NCI-H748 treated with DMSO at 0.1 percent for 48 hours (cell line): Measurements from ENCODE around the gene SHISA6.

Experiments used
- DNase-seq: peaks from one replicate; lab custom pipeline; 2025; lab: John Stamatoyannopoulos, UW

The SHISA6 gene

DNA sequence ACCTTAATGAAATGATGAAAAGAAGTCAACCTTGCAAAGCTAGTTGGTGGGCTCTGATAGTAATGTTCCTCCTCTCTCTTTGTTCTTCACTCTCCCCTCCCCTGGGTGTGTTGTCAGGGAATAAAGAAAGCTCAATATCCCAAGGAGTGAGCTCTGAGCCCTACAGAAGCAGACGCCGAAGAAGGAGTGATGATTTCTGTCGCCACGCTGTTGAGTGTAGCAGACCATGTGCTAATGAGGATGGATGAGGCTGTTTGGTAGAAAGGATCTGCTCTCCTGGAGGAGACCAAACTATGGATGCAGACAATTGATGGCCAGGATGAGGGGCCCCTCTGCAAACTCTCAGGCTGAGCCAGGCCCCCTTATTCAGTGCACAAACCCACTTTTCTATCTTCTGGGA, 217.3 kb downstream of the SHISA6 start:
- no peak for DNase-seq

DNA sequence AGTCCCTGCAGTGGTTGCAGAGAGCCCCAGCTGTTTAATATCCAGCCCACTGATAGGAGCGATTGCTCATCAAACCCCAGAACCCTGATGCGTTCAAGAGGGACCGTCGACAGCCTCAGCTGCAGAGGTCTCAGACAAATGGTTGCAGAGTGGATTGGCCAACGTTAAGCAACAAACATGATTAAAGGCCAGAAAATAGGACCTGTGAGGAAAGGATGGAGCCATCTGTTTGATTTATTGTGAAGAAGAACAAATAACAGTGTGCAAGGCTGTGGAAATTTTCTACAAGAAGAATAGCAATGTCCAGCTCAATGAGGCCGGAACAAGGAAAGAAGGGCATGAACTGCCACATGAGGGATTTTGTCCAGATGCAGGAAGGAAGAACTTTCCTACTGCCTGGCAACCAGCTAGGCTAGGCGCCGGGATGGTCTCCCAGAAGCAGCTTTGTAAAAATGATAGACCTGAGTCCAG, 218.9 kb downstream of the SHISA6 start:
- no peak for DNase-seq

DNA sequence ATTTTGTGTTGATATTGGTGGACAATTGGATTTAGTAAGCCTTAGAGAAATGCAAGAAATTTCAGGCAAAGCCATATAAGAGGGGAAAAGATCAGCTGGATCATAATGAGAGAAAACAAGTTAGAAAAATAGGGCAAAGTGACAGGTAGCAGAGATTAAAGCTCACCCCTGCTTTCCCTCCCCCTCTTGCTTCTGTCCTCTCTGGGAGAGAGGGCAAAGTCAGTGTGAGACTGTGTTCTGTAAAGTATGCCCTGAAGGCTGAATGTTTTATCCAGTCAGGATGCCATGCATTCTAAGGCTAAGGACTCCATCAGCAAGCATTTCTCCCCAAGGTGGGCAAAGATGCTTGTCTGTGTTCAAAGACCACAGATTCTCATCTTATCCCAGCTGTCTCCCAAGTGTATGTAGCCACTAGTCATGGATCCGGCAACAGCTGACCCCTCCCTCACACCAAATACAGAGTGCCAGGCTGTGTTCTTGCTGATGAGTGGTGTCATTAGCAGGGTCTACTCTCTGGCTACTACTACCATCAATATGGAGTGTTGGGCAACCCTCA, 221.1 kb downstream of the SHISA6 start:
- DNase-seq, result no peak

DNA sequence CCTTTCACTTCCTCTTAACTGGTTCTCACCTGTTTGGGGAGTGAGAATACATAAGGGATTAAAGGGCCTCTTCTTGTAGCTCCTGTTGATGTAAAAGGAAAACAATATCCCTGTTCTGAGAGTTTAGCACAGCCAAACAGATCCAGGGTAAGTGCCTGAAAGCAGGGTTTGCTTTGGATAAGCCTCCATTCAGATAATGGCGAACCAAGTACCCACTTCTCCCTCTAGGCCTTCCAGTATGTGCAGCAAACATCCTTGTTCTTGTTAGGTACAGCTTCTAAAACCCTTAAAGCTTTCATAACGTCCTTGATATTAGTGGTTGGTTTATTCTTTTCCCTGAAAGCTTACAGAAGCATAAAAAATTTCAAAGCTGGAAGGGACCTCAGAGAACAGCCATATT, 226.6 kb downstream of the SHISA6 start:
- DNase-seq, result no peak

DNA sequence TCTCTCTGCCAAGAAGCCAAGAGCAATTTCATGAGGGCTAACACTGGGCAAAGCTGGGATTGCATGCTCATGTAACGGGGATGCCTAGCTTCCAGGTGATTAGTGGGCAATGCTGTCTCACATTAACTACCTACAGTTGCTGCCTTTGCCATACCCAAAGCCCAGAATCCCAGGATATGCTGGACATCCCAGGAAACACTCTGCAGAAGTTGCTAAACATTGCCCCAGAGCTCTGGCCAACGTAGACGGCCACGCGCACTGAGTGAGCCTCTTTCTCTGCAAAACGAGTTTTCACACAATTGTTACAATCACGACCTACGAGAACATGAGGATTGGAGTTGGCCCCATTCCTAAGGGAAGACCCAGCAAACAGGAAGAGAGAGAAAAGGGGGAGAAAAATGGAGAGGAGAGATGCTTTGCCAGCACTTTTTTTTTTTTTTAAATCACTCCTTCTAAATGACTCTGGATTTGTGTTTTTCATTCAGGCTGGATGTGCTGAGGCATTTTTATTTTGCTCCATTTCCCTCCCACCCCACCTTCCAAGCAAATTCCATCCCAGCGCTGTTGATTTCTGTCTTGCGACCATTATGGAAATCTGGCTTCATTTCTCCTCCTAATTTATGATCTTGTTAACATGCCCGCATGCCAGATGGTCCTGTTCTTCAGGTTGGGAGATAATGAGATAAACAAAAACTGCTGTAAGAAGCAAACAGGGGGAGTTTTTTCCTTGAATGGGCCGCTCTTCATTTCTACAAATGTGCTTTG, 244.5 kb downstream of the SHISA6 start:
- no peak for DNase-seq

DNA sequence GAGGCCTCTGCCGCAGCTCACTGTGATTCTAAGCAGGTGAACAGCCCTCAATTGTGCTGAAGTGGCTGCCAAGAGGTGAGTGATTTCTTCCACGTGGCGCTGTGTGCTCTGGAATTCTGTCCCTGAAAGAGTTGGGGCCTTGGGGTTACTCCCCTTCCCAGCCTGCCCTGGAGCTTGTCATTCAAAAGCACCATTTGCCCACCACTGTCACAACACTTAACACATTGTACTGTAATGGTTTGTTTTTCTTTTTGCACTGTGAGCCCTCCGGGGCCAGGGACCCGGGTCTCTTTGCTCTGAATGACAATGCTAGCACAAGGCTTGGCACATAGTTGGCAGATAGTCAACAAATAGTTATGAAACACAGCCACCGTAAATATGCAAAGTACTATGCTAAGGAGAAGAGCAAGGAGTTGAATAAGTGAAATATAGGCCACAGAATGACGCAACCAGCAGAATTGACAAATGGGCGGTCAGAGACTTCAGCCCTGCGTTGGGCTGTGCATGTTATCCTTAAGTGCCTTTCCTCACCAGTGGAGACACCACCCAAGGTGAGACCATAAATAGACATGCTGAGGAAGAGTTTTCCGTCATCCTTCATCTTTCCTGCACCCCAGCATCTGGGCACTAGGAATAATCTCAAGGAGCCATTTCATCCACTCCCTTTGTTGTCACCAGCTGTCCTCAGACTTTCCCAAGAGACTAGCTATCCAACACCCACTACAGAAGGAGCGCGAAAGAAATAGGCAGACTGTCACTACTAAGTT, 245.3 kb downstream of the SHISA6 start:
- DNase-seq, result no peak

DNA sequence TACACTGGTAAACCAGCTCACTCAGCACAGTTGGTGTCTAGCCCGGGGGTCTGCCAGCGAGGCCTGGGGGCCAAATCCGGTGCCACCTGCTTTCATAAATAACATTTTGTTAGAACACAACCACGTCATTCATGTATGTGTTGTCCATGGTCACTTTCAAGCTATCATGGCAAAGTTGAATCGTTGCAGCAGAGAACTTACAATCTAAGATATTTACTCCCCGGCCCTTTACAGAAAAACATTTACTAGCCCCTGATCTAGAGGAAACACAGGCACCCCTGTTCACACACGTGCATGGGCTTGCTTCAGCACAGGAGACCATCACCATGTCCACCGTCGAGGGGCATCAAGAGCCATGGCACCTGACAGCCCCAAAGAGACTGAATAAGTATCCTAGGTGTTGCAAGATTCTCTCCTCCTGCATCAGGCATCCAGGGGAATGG, 245.9 kb downstream of the SHISA6 start:
- DNase-seq, result no peak

DNA sequence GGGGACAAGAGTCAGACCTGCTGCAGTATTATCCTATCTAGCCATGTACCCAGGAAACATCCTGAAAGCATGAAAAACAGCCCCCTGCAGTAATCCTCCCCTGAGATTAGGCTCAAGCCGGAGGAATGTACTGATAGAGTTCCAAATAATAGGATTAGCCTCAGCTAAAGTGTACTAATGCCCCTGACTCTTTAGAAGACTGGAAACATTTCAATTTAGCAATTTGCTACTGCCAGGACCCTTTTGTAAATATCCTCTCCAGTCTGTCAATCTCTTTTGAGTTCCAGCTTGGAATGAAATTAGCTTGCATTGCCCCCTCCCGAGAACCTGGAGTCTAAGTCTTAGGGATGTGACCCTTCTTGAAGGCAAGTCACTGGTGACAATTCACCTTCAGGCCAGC, 246.5 kb downstream of the SHISA6 start:
- DNase-seq, result no peak

DNA sequence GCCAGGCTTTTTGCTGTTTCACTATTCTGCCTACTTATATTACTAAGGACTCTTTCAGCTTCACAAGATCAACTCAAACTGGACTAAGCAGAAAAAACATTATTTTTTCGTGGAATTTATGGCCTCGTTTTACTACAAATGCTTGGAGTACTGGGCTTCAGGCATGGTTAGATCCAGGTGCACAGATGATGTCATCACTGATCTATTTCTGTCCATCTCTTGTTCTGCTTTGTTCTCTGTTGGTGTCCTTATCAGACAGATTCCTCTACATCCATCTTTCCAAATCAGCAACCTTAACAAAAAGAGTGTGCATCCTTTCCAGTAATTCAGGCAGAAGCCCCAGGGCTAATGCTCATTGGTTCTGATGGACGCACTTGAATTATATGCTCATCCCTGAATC, 247.4 kb downstream of the SHISA6 start:
- DNase-seq, result no peak

DNA sequence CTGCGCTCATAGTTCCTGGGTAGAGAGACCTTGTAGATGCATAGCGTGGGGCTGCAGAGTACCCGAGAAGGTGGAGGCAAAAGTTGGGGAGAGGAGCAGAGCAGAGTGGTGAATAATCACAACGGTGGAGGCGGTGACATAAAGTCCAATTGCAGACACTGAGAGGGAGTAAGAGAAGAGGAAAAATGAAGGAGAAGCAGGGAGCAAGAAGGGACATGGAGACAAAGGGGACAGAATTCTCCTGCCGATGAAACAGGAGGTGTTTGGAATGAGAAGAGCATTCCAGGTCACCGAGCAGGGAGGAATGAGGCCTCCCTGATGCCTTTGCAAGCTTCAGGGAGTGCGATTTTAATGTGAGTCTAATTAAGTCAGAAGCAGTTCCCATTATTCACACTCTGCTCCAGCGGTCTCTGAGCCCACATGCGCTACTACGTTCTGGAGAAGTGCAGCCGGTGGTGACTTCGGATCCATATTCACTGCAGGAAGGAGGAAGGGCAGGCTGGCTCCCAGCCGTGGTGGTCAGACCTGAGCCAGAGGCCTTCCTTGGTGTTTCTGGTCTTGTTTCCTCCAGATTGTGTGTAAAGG, 249.2 kb downstream of the SHISA6 start:
- DNase-seq, result no peak

DNA sequence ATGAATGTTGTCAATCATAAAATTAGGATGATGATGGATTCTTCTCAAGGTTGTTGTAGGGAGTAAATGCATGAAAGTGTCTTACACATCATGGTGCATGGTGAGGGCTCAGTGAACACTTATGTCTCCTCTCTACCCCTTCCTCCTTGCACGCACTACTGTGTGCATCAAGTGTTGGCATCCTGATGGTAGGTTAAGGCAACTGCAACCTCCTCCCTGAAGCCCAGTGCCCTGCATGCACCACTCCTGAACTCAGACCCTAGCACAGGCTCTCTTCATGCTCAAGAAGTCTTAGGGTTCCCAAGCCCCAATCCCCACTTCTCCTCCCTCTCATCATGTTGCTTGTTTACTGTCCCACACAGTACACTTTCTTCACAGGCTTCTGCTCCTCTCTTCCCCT, 251.5 kb downstream of the SHISA6 start:
- DNase-seq, result no peak

DNA sequence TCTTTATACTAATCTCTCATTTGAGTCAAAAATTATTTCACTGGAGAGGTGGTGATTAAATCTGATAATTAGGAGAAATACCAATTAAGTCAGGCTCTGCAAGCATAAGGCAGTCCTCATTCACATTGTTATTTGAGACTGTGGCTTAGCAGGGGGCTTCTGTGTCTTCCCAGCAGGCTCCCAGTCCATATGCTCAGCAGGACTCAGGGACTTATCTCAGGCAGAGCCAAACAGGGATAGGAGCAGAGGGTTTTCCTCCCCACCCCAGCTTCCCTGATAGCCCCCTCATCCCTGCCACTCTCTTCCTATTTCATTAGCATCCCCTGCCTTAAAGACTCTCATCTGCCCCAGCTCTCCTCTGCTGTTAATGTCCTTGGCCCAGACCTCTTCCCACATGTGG, 252.9 kb downstream of the SHISA6 start:
- DNase-seq, result no peak

DNA sequence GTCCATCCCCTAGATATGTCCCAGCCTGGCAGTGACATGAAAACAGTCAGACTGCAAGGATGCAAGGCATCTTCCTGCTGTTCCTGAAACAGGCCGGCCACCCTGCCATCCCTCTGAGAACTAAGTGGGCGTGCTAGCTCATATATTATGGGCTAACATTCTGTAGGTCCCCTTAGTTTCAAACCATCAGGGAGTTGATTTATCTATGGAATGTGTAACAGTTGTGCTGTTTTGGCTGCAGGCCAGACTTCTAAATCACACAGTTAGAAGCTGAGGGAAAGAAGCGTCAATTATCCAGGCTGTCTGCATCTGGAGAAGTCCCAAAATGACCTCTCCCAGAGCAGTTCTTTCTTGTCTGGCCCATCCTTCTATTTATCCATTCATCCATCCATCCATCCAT, 254.6 kb downstream of the SHISA6 start:
- no peak for DNase-seq

DNA sequence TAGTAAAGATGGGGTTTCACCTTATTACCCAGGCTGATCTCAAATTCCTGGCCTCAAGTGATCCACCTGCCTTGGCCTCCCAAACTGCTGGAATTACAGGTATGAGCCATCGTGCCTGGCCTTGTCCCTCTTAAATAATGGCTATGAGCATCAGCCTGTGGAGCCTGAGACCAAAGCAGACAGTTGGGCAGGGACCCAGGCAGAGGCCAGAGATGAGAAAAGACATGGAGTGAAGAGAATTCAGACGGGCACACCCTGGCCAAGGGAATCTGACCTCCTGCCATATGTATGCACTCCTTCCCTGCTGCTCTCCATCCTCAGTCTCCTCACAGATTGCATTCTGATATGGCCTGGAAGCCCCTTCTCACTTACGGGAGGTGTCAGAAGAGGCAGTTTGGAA, 258.9 kb downstream of the SHISA6 start:
- no peak for DNase-seq

DNA sequence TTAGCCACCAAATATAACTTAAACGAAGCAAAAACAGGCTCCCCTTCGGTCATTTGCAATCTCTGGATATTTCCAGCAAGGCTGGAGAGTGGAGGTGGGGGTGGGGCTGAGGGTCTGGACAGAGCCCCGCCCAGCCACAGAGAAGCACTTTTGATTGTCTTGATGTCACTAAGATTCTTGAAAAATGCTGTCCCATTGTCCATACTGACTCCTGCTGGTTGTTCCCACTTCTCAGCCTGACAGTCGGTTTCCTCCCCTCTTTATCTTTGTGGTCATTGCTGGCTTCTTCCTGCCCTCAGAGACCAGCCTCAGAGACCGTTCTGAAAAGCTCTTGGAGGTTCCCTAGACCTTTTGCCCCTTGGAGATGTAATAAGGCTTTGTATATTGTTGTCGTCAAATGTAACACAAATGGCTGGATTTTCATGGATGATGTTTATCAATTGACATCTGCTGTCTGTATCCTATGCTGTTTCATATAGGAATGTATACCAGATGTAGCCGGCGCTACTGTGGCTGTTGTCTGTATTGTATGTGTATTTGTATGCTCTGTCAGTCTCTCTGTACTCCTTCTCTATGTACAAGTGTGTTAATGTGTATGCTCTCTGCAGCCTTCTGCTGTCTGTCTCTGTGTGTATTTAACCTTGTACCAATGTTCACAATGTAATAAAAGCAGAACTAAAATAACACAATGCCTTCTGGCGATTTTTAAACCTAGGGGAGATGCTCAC, 262.5 kb downstream of the SHISA6 start:
- DNase-seq, result no peak

DNA sequence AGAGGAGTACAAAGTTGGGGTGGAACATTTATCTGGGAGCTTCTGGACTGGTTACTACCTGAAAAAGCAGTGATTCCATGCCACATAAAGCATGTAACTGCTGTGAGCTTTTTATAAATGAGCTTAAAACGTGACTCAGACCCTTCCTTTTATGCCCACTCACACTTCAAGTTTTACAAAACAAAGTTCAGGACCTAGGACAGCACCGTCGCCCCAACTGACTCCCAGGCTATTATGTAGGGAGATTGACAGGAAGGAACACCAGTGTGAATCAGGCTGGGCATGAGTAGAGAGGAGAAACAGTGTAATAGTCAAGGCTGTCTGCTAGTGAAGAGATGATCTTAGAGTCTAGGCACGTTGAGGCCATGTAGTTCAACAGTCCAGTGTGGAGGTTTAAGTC, 265.6 kb downstream of the SHISA6 start:
- no peak for DNase-seq

DNA sequence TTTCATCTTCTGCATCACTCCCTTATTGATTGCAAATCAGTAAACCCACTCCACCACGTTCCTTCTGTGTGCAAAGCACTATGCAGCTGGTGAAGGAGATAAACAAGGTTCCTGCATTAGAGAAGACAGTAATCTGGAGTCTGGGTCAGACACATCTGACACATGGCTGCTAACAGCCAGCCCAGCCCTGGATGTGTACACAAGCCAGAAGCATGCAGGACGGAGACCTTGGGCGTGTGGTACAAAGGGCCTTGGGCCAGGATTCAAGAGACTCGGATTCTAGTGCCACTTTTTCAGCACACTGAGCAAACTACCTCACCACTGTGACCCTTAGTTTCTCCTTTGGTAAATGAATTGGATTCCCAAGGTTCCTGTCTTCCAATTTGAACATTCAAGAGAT, 270.7 kb downstream of the SHISA6 start:
- DNase-seq, result no peak

DNA sequence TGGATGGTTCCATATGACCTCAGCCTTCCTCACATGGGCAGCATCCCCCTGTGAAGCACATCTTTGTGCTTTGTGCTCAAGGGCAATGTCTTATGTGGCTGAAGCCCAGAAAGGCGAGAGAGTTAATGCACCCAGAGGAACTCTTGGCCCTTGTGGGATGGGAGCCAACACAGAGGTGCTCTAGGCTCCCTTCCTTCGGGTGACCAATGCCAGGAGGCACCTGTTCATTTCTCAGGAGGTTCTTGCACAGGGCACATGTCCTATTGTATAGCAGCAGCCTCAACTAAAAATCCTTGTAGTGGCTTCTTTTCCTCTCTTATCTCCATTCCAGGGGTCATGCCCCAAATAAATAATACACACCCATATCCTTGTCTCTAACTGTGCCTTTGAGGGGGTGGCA, 273.6 kb downstream of the SHISA6 start:
- no peak for DNase-seq

DNA sequence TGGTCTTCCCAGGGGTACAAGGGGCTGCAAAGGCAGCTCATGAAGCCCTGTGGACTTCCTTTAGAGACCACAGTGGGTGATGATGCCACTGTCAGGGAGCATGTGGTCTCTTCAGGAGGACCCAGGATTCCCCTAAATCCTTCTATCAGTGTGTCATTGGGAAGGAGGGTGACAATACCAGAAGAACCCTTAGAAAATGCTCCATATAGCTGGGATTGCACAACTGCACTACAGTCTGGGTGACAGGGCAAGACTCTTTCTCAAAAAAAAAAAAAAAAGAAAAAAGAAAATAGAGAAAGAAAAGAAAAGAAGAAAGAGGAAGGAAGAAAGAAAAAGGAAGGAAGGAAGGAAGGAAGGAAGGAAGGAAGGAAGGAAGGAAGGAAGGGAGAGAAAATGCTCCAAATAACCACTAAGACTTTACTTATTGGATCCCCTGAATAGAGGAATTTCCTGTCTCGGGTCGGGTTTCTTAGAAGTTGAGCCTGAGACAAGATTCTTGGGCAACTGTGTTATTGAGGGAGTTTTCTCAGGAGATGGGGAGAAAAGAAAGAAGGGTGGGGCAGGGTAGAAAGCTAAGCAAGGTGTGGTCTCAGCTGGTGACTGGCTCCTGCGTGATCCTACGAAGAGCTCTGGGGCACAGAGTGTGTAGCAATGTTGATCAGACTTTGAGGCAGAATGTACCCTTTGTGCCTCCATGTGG, 274.1 kb downstream of the SHISA6 start:
- DNase-seq, result no peak

DNA sequence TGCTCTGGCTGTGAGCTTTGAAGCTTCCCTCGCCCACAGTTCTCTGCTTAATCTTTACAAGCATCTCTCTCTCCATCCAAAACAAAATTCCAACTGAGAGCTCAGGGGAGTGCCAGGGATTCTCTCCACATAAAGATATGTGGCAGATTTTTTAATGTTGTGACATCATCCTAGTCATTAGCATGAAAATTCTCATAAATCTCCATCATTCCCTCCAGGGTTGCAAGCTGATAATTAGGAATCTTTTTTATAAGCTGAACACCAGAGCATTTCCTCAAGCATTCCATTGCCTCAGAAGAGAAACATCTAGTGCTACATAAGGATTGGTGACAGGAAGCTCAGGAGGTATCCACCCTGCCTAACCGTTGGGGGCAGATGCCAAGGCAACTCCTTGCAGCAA, 274.9 kb downstream of the SHISA6 start:
- DNase-seq, result no peak

DNA sequence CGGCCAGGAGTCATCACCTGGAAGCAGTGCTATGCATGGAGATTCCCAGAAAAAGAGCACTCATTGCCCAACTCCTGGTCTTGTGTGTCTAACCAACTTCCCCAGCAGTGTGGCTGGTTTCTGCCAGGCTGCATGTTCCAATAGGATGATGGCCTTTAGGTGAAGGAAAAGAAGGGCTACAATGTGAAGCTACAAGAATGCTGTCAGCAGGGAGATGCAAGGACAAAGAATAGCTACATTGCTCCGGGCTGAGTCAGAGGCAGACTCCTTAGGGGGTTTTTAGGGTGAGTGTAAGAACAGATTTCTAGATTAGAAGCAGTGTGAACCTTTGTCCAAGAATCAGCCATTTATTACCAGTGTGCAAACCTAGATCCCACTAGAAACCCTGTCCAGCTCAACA, 294.2 kb downstream of the SHISA6 start:
- DNase-seq, result no peak

DNA sequence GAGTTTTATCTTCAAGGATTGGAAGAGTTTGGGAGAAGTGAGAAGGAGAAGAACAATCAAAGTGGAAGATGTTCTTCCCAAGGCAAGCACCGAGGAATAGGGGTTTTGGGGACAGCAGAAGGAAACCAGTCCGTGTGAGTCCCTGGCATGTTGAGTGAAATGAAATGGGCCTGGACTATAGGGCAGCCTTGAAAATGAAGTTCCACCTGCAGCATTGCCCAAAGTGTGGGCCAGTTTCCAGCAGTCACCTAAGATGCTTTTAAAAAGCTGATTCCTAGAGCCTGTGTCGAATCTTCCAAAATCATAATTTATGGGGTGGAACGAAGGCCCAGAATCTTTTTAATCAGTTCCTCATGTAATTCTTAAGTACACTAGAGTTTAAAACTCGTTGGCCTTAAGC, 297.4 kb downstream of the SHISA6 start:
- DNase-seq, result no peak
